ENCODE results near the gene ZXDC. TPM values are rescaled to one million over a fixed set of nuclear protein-coding genes. Genes with fewer than 3 reads are reported as not detected.

Gene ZXDC
- total and polyA plus RNA-seq, 9 donors, result 14.4 to 47.3 (median 32.7) TPM

GRCh38 chr3:126484662-126485061, 9.0 kb upstream of the ZXDC start:
- Histone ChIP-seq H3K4me1 (ENCODE audit: insufficient read depth) (no peaks in the 10 kb centered on the region), H3K27me3 (no peaks in the 10 kb centered on the region), H3K27ac (no peak overlapping the region), H3K9me3 (no peaks in the 10 kb centered on the region), H3K4me3 (no peak overlapping the region), H3K36me3 (no peaks in the 10 kb centered on the region)
- TF ChIP-seq CTCF (IDR thresholded peaks at IDR 0.05) (no peak), POLR2A (IDR thresholded peaks at IDR 0.05) (no peak), EP300 (IDR thresholded peaks at IDR 0.05) (no peak)
- no peak for DNase-seq
- WGBS, 3 donors, result 57 to 81% (median 62%) methylated on average over 3 of the region's 3 CpGs
- intact Hi-C loops (cut with DNase I), result no loop called here

- Histone ChIP-seq H3K4me3 (no peak overlapping the region), H3K27me3 (no peaks in the 10 kb centered on the region), H3K36me3 (no peaks in the 10 kb centered on the region), H3K4me1 (ENCODE audit: insufficient read depth) (no peaks in the 10 kb centered on the region), H3K27ac (no peak overlapping the region), H3K9me3 (no peaks in the 10 kb centered on the region)
- no peak for DNase-seq
- TF ChIP-seq POLR2A (IDR thresholded peaks at IDR 0.05) (no peak), CTCF (IDR thresholded peaks at IDR 0.05) (no peak), EP300 (IDR thresholded peaks at IDR 0.05) (no peak)
- intact Hi-C loops (cut with DNase I), result no loop called here
- 36 to 43% (median 40%) methylated on average over 3 of the region's 3 CpGs for WGBS, 3 donors
Measured at GRCh38 chr3:126484148-126484547, 8.5 kb upstream of the ZXDC start.

GRCh38 chr3:126483321-126483761, 7.7 kb upstream of the ZXDC start:
- H3K4me3 ChIP-seq, result no peak overlapping the region
- TF ChIP-seq POLR2A (IDR thresholded peaks at IDR 0.05), result no peak
- TF ChIP-seq CTCF (IDR thresholded peaks at IDR 0.05), result no peak
- no peak for TF ChIP-seq EP300 (IDR thresholded peaks at IDR 0.05)
- WGBS, 3 donors, result 82 to 91% (median 89%) methylated on average over 14 of the region's 14 CpGs
- intact Hi-C loops (cut with DNase I), result no loop called here
- H3K27me3 ChIP-seq, result no peaks in the 10 kb centered on the region
- H3K4me1 ChIP-seq (ENCODE audit: insufficient read depth), result no peaks in the 10 kb centered on the region
- no peaks in the 10 kb centered on the region for H3K36me3 ChIP-seq
- DNase-seq, result no peak
- no peaks in the 10 kb centered on the region for H3K9me3 ChIP-seq
- H3K27ac ChIP-seq, result no peak overlapping the region

- no peak for DNase-seq
- intact Hi-C loops (cut with DNase I), result no loop called here
- no peak for TF ChIP-seq EP300 (IDR thresholded peaks at IDR 0.05)
- no peak for TF ChIP-seq POLR2A (IDR thresholded peaks at IDR 0.05)
- no peak for TF ChIP-seq CTCF (IDR thresholded peaks at IDR 0.05)
- Histone ChIP-seq H3K27me3 (no peaks in the 10 kb centered on the region), H3K27ac (no peak overlapping the region), H3K9me3 (no peaks in the 10 kb centered on the region), H3K4me3 (no peak overlapping the region), H3K4me1 (ENCODE audit: insufficient read depth) (no peaks in the 10 kb centered on the region), H3K36me3 (no peaks in the 10 kb centered on the region)
- WGBS, 3 donors, result 87 to 94% (median 88%) methylated on average over 15 of the region's 15 CpGs
Measured at GRCh38 chr3:126482503-126483255, 7.0 kb upstream of the ZXDC start.

Measured in ovary (tissue), 9 donors.